ENCODE results near the gene ICA1L.

The ICA1L gene

DNA sequence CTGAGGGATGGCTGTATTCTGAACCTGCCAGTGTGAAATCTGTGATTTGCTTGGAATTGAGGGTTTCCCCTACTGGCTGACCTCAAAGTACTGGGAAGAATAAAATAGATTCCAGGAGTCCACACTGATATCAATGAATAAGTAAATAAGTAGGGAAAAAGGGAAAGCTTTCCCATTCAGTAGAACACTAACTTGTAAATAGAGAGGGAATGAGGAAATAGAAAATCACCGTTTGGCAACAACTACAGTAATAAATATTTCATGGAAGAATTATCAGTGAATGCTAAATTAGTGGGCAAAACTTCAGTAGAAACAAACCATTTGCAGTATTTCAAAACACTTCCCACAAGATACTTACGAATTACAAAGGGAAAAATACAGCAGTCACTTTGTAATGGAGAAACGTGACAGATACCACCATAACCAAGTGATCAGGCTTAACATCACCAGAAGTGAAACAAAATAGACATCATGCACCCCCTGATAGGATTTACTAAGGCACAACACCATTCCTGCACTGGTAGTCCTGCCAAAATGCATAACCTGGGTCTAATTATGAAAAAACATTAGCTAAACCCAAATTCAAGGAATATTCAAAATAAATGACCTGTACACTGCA lies 88.5 kb downstream of the ICA1L start:
- no peak overlapping the region for H3K9ac ChIP-seq (ENCODE audit: low read length in 2 of 2)
- H3K27me3 ChIP-seq (ENCODE audit: control insufficient read depth in 1 of 2, insufficient read depth in 2 of 2, low read length in 2 of 2) = no peaks in the 10 kb centered on the region
- no peaks in the 10 kb centered on the region for H3K4me1 ChIP-seq (ENCODE audit: control insufficient read depth, insufficient read depth, low read length)
- H3K4me3 ChIP-seq (ENCODE audit: low read length in 2 of 2) = no peak overlapping the region
- H3K9me3 ChIP-seq (ENCODE audit: control insufficient read depth in 2 of 2, low read length in 2 of 2) = no peaks in the 10 kb centered on the region
- peaks cover 11 to 17% of the 10 kb centered on the region in 2 donors for H3K36me3 ChIP-seq (ENCODE audit: control insufficient read depth in 2 of 2, insufficient read depth in 2 of 2, low read length in 2 of 2)
- no peak overlapping the region for H3K27ac ChIP-seq (ENCODE audit: low read length)

DNA sequence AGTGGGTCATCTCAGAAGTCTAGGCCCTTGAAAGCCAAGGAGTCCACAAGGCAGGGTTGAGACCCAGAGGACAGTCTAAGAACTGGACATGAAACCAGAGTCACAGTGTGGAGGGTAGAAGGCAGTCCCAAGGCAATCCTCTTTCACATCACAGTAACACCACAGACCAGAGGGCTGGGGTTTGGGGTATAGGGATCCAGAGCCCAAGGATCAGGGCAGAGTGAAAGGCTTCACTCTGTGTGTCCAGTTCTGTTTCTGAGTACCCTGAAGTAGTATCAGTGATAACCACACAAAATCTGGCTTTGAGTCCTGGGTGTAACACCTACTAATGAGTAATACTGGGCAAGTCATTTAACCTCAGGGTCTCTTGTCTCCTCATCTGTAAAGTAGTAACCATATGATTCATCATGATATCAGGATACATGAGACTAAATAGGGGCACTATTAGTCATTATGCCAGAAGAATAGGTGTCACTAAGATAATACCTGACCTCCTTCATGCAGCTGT lies 91.0 kb downstream of the ICA1L start:
- Histone ChIP-seq H3K27me3 (ENCODE audit: control insufficient read depth in 1 of 2, insufficient read depth in 2 of 2, low read length in 2 of 2) (no peaks in the 10 kb centered on the region), H3K36me3 (ENCODE audit: control insufficient read depth in 2 of 2, insufficient read depth in 2 of 2, low read length in 2 of 2) (peaks cover 5 to 8% of the 10 kb centered on the region in 2 donors), H3K27ac (ENCODE audit: low read length) (no peak overlapping the region)

DNA sequence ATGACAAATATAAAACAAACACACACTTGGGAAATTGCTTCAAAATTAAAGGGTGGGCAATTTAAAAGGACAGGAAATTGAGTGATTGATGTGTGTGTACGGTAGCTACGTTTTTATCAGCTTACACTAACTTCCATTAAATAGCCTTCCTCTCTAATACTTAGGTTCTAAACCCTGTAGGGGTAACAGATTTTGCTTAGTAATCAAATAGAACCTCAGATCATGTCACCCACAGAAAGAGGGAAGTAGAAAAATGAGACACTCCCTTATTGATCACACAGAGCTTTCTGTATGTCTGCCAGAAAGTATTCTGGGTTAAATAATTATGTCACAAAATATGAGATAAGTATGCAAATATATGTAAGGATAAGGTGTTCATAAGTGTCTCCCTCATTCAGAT lies 93.3 kb downstream of the ICA1L start:
- Histone ChIP-seq H3K9me3 (ENCODE audit: control insufficient read depth in 2 of 2, low read length in 2 of 2) (no peaks in the 10 kb centered on the region), H3K4me3 (ENCODE audit: low read length in 2 of 2) (no peak overlapping the region), H3K9ac (ENCODE audit: low read length in 2 of 2) (no peak overlapping the region), H3K27me3 (ENCODE audit: control insufficient read depth in 1 of 2, insufficient read depth in 2 of 2, low read length in 2 of 2) (no peaks in the 10 kb centered on the region), H3K36me3 (ENCODE audit: control insufficient read depth in 2 of 2, insufficient read depth in 2 of 2, low read length in 2 of 2) (peaks cover 6 to 9% of the 10 kb centered on the region in 2 donors), H3K27ac (ENCODE audit: low read length) (no peak overlapping the region), H3K4me1 (ENCODE audit: control insufficient read depth, insufficient read depth, low read length) (no peaks in the 10 kb centered on the region)

More for the DNA sequence above, 91.0 kb downstream of the ICA1L start:
- H3K4me1 ChIP-seq (ENCODE audit: control insufficient read depth, insufficient read depth, low read length) = no peaks in the 10 kb centered on the region
- H3K4me3 ChIP-seq (ENCODE audit: low read length in 2 of 2) = no peak overlapping the region
- H3K9me3 ChIP-seq (ENCODE audit: control insufficient read depth in 2 of 2, low read length in 2 of 2) = no peaks in the 10 kb centered on the region
- H3K9ac ChIP-seq (ENCODE audit: low read length in 2 of 2) = no peak overlapping the region

DNA sequence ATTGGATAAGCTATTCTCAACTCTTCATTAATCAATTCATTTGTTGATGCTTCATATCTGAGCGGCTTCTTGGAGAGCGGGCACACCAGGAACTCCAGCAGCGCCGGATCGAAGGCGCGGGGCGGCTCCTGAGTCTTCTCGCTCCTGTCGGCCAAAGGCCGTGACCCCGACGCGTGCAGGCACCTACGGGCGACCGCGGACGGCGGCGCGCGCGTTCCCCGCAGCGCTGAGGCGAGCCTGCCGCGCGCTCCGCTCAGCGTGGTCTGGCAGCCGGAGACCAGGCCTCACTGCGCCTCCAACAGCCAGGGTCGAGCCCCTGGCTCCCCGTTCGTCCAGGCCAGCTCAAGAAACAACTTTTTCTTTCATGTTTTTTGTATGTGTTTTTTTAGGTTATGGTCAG lies 97.5 kb downstream of the ICA1L start:
- Histone ChIP-seq H3K27ac (ENCODE audit: low read length) (no peak overlapping the region), H3K36me3 (ENCODE audit: control insufficient read depth in 2 of 2, insufficient read depth in 2 of 2, low read length in 2 of 2) (peaks cover under 1 to 9% of the 10 kb centered on the region in 2 donors), H3K27me3 (ENCODE audit: control insufficient read depth in 1 of 2, insufficient read depth in 2 of 2, low read length in 2 of 2) (no peaks in the 10 kb centered on the region), H3K4me1 (ENCODE audit: control insufficient read depth, insufficient read depth, low read length) (no peaks in the 10 kb centered on the region), H3K9me3 (ENCODE audit: control insufficient read depth in 2 of 2, low read length in 2 of 2) (no peaks in the 10 kb centered on the region), H3K9ac (ENCODE audit: low read length in 2 of 2) (no peak overlapping the region), H3K4me3 (ENCODE audit: low read length in 2 of 2) (no peak overlapping the region)

DNA sequence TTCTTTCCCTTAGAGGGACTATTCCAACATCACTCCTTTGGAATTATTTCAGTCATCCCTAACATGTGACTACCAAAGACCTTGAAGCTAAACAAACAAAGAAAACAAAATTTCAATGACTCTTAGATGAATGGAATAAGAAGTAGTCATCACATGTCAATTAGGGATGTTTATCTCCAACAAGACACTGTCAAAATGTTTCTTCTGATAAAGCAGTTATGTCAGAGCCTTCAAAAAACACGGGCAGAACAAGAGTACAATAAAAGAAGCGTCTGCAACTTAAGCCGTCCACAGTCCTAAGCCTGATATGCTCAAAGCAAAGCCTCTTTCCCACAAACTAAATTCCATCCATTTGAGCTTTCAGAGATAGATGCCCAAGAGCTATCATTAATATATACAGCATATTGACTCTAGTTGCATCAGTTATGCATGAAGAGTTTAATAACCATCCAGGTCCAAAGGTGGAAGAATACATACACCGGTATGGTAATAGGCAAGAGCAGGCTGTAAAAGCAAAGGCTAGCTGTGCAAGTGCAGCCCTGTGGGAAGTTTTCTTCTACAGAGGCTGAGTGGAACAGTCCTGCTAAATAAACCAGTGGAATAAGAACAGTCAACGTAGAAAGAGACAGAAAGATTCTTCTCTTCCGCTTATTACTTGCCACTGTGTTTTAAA lies 98.1 kb downstream of the ICA1L start:
- Histone ChIP-seq H3K9me3 (ENCODE audit: control insufficient read depth in 2 of 2, low read length in 2 of 2) (no peaks in the 10 kb centered on the region), H3K27ac (ENCODE audit: low read length) (no peak overlapping the region), H3K9ac (ENCODE audit: low read length in 2 of 2) (no peak overlapping the region), H3K4me3 (ENCODE audit: low read length in 2 of 2) (no peak overlapping the region), H3K4me1 (ENCODE audit: control insufficient read depth, insufficient read depth, low read length) (no peaks in the 10 kb centered on the region), H3K36me3 (ENCODE audit: control insufficient read depth in 2 of 2, insufficient read depth in 2 of 2, low read length in 2 of 2) (peaks cover 0 to 9% of the 10 kb centered on the region in 2 donors), H3K27me3 (ENCODE audit: control insufficient read depth in 1 of 2, insufficient read depth in 2 of 2, low read length in 2 of 2) (no peaks in the 10 kb centered on the region)

DNA sequence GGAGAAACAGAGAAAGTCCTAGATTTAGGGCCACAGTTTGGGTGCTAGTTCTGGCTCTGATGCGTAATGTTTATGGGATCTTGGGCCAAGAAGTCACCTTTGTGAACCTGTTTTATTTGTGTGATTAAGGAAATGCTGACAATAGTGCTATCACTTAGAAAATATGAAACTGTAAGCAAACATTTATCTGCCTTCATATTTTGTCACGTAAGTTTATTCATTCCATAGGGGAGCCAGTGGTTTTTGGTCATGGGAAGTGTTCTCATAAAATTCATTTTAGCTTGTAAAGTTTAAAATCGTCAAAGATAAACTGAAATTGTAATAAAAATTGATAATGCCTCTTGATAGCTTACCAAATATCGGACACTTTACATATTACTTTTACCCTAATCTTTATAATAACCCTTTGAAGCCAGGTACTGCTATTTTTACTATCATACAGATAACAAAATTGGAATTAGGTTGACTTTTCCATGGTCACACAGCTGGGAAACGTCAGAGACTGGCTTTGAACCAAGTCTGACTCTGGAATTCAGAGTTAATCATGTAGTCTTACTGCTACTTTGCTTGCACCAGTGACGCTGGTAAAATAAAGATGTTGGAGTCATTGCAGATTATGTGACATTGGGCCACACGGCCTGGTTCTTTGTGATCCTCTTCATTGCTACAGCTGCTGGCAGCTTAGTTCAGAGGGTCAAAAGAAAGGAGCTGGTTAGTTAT lies 99.7 kb downstream of the ICA1L start:
- H3K27ac ChIP-seq (ENCODE audit: low read length) = no peak overlapping the region
- H3K27me3 ChIP-seq (ENCODE audit: control insufficient read depth in 1 of 2, insufficient read depth in 2 of 2, low read length in 2 of 2) = no peaks in the 10 kb centered on the region
- no peaks in the 10 kb centered on the region for H3K9me3 ChIP-seq (ENCODE audit: control insufficient read depth in 2 of 2, low read length in 2 of 2)
- H3K9ac ChIP-seq (ENCODE audit: low read length in 2 of 2) = no peak overlapping the region
- H3K4me1 ChIP-seq (ENCODE audit: control insufficient read depth, insufficient read depth, low read length) = no peaks in the 10 kb centered on the region
- peaks cover 0 to 4% of the 10 kb centered on the region in 2 donors for H3K36me3 ChIP-seq (ENCODE audit: control insufficient read depth in 2 of 2, insufficient read depth in 2 of 2, low read length in 2 of 2)
- H3K4me3 ChIP-seq (ENCODE audit: low read length in 2 of 2) = no peak overlapping the region

DNA sequence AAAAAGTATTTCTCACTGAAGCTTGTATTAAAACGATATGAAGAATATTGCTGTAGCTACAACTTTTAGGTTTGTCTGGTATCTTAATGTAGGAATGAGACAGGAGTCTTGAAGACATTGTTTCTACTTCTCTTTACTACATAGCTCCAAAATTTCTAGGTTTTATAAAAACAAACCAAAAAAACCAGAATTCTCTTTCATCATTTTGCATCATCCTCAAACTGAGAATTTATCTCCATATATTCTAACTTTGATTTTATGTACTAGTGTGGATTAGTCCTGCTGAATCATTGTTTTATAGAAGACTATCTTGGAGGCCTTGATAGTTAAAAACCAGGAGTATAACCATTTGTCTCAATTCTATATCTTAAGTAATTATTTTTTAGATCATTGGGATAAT lies 100.2 kb downstream of the ICA1L start:
- Histone ChIP-seq H3K36me3 (ENCODE audit: control insufficient read depth in 2 of 2, insufficient read depth in 2 of 2, low read length in 2 of 2) (peaks cover 0 to 4% of the 10 kb centered on the region in 2 donors), H3K4me3 (ENCODE audit: low read length in 2 of 2) (no peak overlapping the region), H3K9me3 (ENCODE audit: control insufficient read depth in 2 of 2, low read length in 2 of 2) (no peaks in the 10 kb centered on the region), H3K9ac (ENCODE audit: low read length in 2 of 2) (no peak overlapping the region), H3K27ac (ENCODE audit: low read length) (no peak overlapping the region), H3K4me1 (ENCODE audit: control insufficient read depth, insufficient read depth, low read length) (no peaks in the 10 kb centered on the region), H3K27me3 (ENCODE audit: control insufficient read depth in 1 of 2, insufficient read depth in 2 of 2, low read length in 2 of 2) (no peaks in the 10 kb centered on the region)

DNA sequence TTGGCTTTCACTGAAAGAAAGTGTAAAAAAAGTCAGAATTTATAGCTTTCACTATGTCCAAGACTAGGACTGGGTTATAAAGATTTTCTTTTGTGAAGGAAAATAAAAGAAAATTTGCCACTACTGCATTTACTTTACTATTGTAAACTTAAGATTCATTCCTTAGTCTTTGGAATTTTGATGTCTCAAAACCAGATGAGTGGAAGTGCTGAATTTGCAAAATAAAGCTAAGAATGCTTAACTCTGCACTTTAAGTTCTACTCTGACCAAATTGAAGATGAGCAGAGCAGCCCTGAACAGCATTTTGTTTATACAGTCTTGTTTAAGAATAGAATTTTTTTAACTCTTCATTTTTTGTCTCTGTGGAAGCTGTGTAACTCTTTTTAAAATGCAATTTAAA lies 102.4 kb downstream of the ICA1L start:
- Histone ChIP-seq H3K9ac (ENCODE audit: low read length in 2 of 2) (no peak overlapping the region), H3K36me3 (ENCODE audit: control insufficient read depth in 2 of 2, insufficient read depth in 2 of 2, low read length in 2 of 2) (peaks cover 4 to 5% of the 10 kb centered on the region in 2 donors), H3K4me3 (ENCODE audit: low read length in 2 of 2) (no peak overlapping the region), H3K27ac (ENCODE audit: low read length) (no peak overlapping the region), H3K4me1 (ENCODE audit: control insufficient read depth, insufficient read depth, low read length) (no peaks in the 10 kb centered on the region), H3K27me3 (ENCODE audit: control insufficient read depth in 1 of 2, insufficient read depth in 2 of 2, low read length in 2 of 2) (no peaks in the 10 kb centered on the region), H3K9me3 (ENCODE audit: control insufficient read depth in 2 of 2, low read length in 2 of 2) (no peaks in the 10 kb centered on the region)

DNA sequence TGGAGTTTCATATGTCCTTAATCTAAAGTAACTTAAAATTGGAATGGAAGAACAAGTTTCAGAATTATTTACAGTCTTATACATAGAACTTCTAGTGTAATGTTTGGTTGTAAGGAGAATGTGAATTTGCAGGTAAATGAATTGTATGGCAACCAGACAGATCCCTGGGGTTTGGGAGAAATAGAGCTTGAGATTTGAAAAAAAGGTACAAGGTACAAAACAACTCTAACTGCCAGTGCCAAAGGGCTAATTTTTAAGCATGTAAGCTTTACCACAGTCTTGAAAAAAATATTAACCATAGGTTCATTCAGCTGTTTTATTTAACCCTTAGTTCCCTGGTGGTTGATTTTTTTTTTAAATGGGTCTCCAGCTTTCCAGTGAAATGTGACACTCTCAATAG lies 103.3 kb downstream of the ICA1L start:
- no peaks in the 10 kb centered on the region for H3K27me3 ChIP-seq (ENCODE audit: control insufficient read depth in 1 of 2, insufficient read depth in 2 of 2, low read length in 2 of 2)
- H3K9ac ChIP-seq (ENCODE audit: low read length in 2 of 2) = no peak overlapping the region
- no peaks in the 10 kb centered on the region for H3K4me1 ChIP-seq (ENCODE audit: control insufficient read depth, insufficient read depth, low read length)
- H3K36me3 ChIP-seq (ENCODE audit: control insufficient read depth in 2 of 2, insufficient read depth in 2 of 2, low read length in 2 of 2) = peaks cover 4 to 5% of the 10 kb centered on the region in 2 donors
- no peak overlapping the region for H3K4me3 ChIP-seq (ENCODE audit: low read length in 2 of 2)
- no peak overlapping the region for H3K27ac ChIP-seq (ENCODE audit: low read length)
- H3K9me3 ChIP-seq (ENCODE audit: control insufficient read depth in 2 of 2, low read length in 2 of 2) = no peaks in the 10 kb centered on the region

DNA sequence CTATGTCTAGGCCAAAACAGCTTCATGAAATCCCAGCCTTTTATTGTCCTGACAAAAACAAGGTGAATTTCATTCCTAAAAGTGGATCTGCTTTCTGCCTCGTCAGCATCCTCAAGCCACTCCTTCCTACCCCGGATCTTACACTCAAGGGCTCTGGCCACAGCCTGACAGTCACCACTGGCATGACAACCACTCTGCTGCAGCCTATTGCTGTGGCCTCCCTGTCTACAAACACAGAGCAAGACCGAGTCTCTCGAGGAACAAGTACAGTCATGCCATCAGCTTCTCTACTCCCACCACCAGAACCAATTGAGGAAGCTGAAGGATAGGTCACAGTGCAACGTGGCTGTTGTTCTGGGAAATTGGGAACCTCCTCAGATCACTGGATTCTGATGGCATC lies 106.1 kb downstream of the ICA1L start:
- Histone ChIP-seq H3K27ac (ENCODE audit: low read length) (no peak overlapping the region), H3K27me3 (ENCODE audit: control insufficient read depth in 1 of 2, insufficient read depth in 2 of 2, low read length in 2 of 2) (no peaks in the 10 kb centered on the region), H3K9me3 (ENCODE audit: control insufficient read depth in 2 of 2, low read length in 2 of 2) (no peaks in the 10 kb centered on the region), H3K4me3 (ENCODE audit: low read length in 2 of 2) (no peak overlapping the region), H3K4me1 (ENCODE audit: control insufficient read depth, insufficient read depth, low read length) (no peaks in the 10 kb centered on the region), H3K9ac (ENCODE audit: low read length in 2 of 2) (no peak overlapping the region), H3K36me3 (ENCODE audit: control insufficient read depth in 2 of 2, insufficient read depth in 2 of 2, low read length in 2 of 2) (peaks cover 4 to 5% of the 10 kb centered on the region in 2 donors)

Data from stomach smooth muscle (tissue), 2 donors.